Trophoblast cell (in vitro differentiated cells and primary cell): Measurements from ENCODE around the gene GDPD5.

Experiments
- DNase-seq, 2 donors: peaks; one replicate each; pipeline ENCODE4 v3.0.0-alpha.2; 2016
- H2AFZ ChIP-seq: 2 replicates; pipeline ENCODE4 v1.6.1; 2013; ENCODE audit warnings: low read length, moderate library complexity, mild to moderate bottlenecking; ENCODE audit not compliant: insufficient read depth, poor library complexity
- H2AK5ac ChIP-seq: 2 replicates; pipeline ENCODE4 v1.6.1; 2013; ENCODE audit warnings: mild to moderate bottlenecking, low read length
- H2BK120ac ChIP-seq: 2 replicates; pipeline ENCODE4 v1.6.1; 2013; ENCODE audit warnings: low read length, mild to moderate bottlenecking, moderate library complexity; ENCODE audit not compliant: insufficient read depth, poor library complexity
- H2BK12ac ChIP-seq: 2 replicates; pipeline ENCODE4 v1.6.1; 2013; ENCODE audit warnings: mild to moderate bottlenecking, low read length, moderate library complexity
- H2BK5ac ChIP-seq: 2 replicates; pipeline ENCODE4 v1.6.1; 2013; ENCODE audit warnings: low read length, low read depth, moderate library complexity, mild to moderate bottlenecking; ENCODE audit not compliant: poor library complexity
- H3K14ac ChIP-seq: 2 replicates; pipeline ENCODE4 v1.6.1; 2013; ENCODE audit warnings: mild to moderate bottlenecking, low read length
- H3K18ac ChIP-seq: 2 replicates; pipeline ENCODE4 v1.6.1; 2013; ENCODE audit warnings: mild to moderate bottlenecking, low read length
- H3K23ac ChIP-seq: 2 replicates; pipeline ENCODE4 v1.6.1; 2013; ENCODE audit warnings: low read length
- H3K27ac ChIP-seq: 2 replicates; pipeline ENCODE4 v1.5.1; 2013; ENCODE audit warnings: low read depth, mild to moderate bottlenecking, inconsistent platforms, low read length, moderate library complexity
- H3K27me3 ChIP-seq: 2 replicates; pipeline ENCODE4 v1.6.1; 2013; ENCODE audit warnings: inconsistent platforms, mild to moderate bottlenecking, low read length, moderate library complexity; ENCODE audit not compliant: insufficient read depth
- H3K36me3 ChIP-seq, 2 experiments: 1 replicate in 1 of 2; 2 replicates in 1 of 2; pipeline ENCODE4 v1.6.1; 2013; ENCODE audit warnings: low read length in 2 of 2, mild to moderate bottlenecking in 2 of 2, moderate library complexity in 1 of 2; ENCODE audit not compliant: insufficient read depth in 2 of 2, control insufficient read depth in 1 of 2
- H3K4ac ChIP-seq: 2 replicates; pipeline ENCODE4 v1.6.1; 2013; ENCODE audit warnings: low read depth, mild to moderate bottlenecking, low read length, moderate library complexity
- H3K4me1 ChIP-seq, 2 experiments: 1 replicate in 1 of 2; 2 replicates in 1 of 2; pipeline ENCODE4 v1.6.1; 2013; ENCODE audit warnings: low read length in 2 of 2, mild to moderate bottlenecking in 2 of 2, moderate library complexity in 1 of 2; ENCODE audit not compliant: insufficient read depth in 2 of 2, control insufficient read depth in 1 of 2
- H3K4me2 ChIP-seq: 2 replicates; pipeline ENCODE4 v1.6.1; 2013; ENCODE audit warnings: inconsistent platforms, mild to moderate bottlenecking, low read length, moderate library complexity
- H3K4me3 ChIP-seq: 2 replicates; pipeline ENCODE4 v1.5.1; 2013; ENCODE audit warnings: mild to moderate bottlenecking, low read depth, low read length, inconsistent platforms
- H3K79me1 ChIP-seq: one replicate; pipeline ENCODE4 v1.6.1; 2013; ENCODE audit warnings: low read length
- H3K79me2 ChIP-seq: 2 replicates; pipeline ENCODE4 v1.6.1; 2013; ENCODE audit warnings: low read length, mild to moderate bottlenecking; ENCODE audit not compliant: control insufficient read depth, insufficient read depth, poor library complexity
- H3K9ac ChIP-seq: 2 replicates; pipeline ENCODE4 v1.6.1; 2013; ENCODE audit warnings: mild to moderate bottlenecking, low read length
- H3K9me3 ChIP-seq: 2 replicates; pipeline ENCODE4 v1.6.1; 2013; ENCODE audit warnings: low read depth, mild to moderate bottlenecking, control low read depth, inconsistent platforms, low read length; ENCODE audit not compliant: insufficient read depth
- H4K12ac ChIP-seq: 2 replicates; pipeline ENCODE4 v1.6.1; 2013; ENCODE audit warnings: low read depth, mild to moderate bottlenecking, low read length, moderate library complexity
- H4K8ac ChIP-seq: 2 replicates; pipeline ENCODE4 v1.6.1; 2013; ENCODE audit warnings: low read depth, mild to moderate bottlenecking, low read length, moderate library complexity
- H4K91ac ChIP-seq: one replicate; pipeline ENCODE4 v1.6.1; 2013; ENCODE audit warnings: low read depth, mild to moderate bottlenecking, low read length, moderate library complexity
- WGBS: extraction: QIAGEN DNeasy Blood & Tissue Kit; methylation state at CpG from one replicate; pipeline ENCODE4 v1.1.7; 2013; ENCODE audit warnings: missing lambda C conversion rate; ENCODE audit not compliant: insufficient read length, insufficient coverage; ENCODE audit errors: extremely low coverage; 5-methylcytosine and 5-hydroxymethylcytosine counted together

Gene GDPD5

GRCh38 chr11:75506827-75507226, 18.9 kb downstream of the GDPD5 start:
- H4K91ac ChIP-seq, result peak overlapping the region; percentile 52
- no peak for DNase-seq
- no peak overlapping the region for H3K23ac ChIP-seq
- peaks cover 6% of the 10 kb centered on the region in 2 experiments for H3K4me1 ChIP-seq
- WGBS, result no CpG with 5 or more reads among the region's 6 CpGs
- H3K79me1 ChIP-seq, result peaks cover 2% of the 10 kb centered on the region
- no peak overlapping the region for H3K27ac ChIP-seq
- H2AFZ ChIP-seq, result no peak overlapping the region
- H3K4me2 ChIP-seq, result no peak overlapping the region
- H4K12ac ChIP-seq, result no peak overlapping the region
- no peak overlapping the region for H2AK5ac ChIP-seq
- H3K9ac ChIP-seq, result no peak overlapping the region
- no peaks in the 10 kb centered on the region for H3K9me3 ChIP-seq
- no peak overlapping the region for H4K8ac ChIP-seq
- H2BK120ac ChIP-seq, result peak overlapping the region; percentile 48
- H3K4me3 ChIP-seq, result no peak overlapping the region
- H3K4ac ChIP-seq, result no peak overlapping the region
- H3K18ac ChIP-seq, result no peak overlapping the region
- H2BK12ac ChIP-seq, result no peak overlapping the region
- H2BK5ac ChIP-seq, result no peak overlapping the region
- peak overlapping the region; percentile 11 for H3K14ac ChIP-seq
- no peaks in the 10 kb centered on the region for H3K36me3 ChIP-seq
- no peaks in the 10 kb centered on the region for H3K27me3 ChIP-seq
- H3K79me2 ChIP-seq, result no peaks in the 10 kb centered on the region

GRCh38 chr11:75505916-75506692, 19.6 kb downstream of the GDPD5 start:
- Histone ChIP-seq H2BK12ac (no peak overlapping the region), H3K4ac (no peak overlapping the region), H3K23ac (no peak overlapping the region), H3K9me3 (no peaks in the 10 kb centered on the region), H3K27me3 (no peaks in the 10 kb centered on the region), H3K4me2 (no peak overlapping the region), H3K79me2 (no peaks in the 10 kb centered on the region), H2AFZ (no peak overlapping the region), H4K8ac (no peak overlapping the region), H2BK120ac (no peak overlapping the region), H4K91ac (no peak overlapping the region), H3K27ac (no peak overlapping the region), H3K14ac (no peak overlapping the region), H3K4me3 (no peak overlapping the region), H3K36me3 (no peaks in the 10 kb centered on the region), H3K18ac (no peak overlapping the region), H2AK5ac (no peak overlapping the region), H3K4me1 (peaks cover 6% of the 10 kb centered on the region in 2 experiments), H4K12ac (no peak overlapping the region), H3K9ac (no peak overlapping the region), H2BK5ac (no peak overlapping the region), H3K79me1 (peaks cover 5% of the 10 kb centered on the region)
- DNase-seq, result no peak
- WGBS, result no CpG with 5 or more reads among the region's 11 CpGs

GRCh38 chr11:75504501-75504900, 21.2 kb downstream of the GDPD5 start:
- WGBS, result no CpG with 5 or more reads among the region's 5 CpGs

GRCh38 chr11:75503531-75504099, 22.1 kb downstream of the GDPD5 start:
- Histone ChIP-seq H2BK120ac (no peak overlapping the region), H4K91ac (no peak overlapping the region), H3K79me2 (no peaks in the 10 kb centered on the region), H3K36me3 (no peaks in the 10 kb centered on the region), H3K79me1 (peaks cover 11% of the 10 kb centered on the region), H2AK5ac (no peak overlapping the region), H3K23ac (no peak overlapping the region), H3K14ac (no peak overlapping the region), H3K27ac (no peak overlapping the region), H4K8ac (no peak overlapping the region), H2AFZ (no peak overlapping the region), H3K27me3 (no peaks in the 10 kb centered on the region), H3K9ac (no peak overlapping the region), H2BK5ac (no peak overlapping the region), H2BK12ac (no peak overlapping the region), H4K12ac (no peak overlapping the region), H3K9me3 (no peaks in the 10 kb centered on the region), H3K4me1 (peaks cover 5 to 17% of the 10 kb centered on the region in 2 experiments), H3K4me3 (no peak overlapping the region), H3K4me2 (no peak overlapping the region), H3K18ac (no peak overlapping the region), H3K4ac (no peak overlapping the region)
- DNase-seq, result no peak
- WGBS, result no CpG with 5 or more reads among the region's 5 CpGs

More at GRCh38 chr11:75504501-75504900, 21.2 kb downstream of the GDPD5 start:
- H3K79me2 ChIP-seq, result no peaks in the 10 kb centered on the region
- H2BK120ac ChIP-seq, result no peak overlapping the region
- no peak overlapping the region for H3K4me3 ChIP-seq
- H2AK5ac ChIP-seq, result no peak overlapping the region
- no peak overlapping the region for H3K23ac ChIP-seq
- no peaks in the 10 kb centered on the region for H3K27me3 ChIP-seq
- H3K79me1 ChIP-seq, result peaks cover 11% of the 10 kb centered on the region
- H3K14ac ChIP-seq, result no peak overlapping the region
- H4K12ac ChIP-seq, result no peak overlapping the region
- no peak overlapping the region for H4K91ac ChIP-seq
- no peaks in the 10 kb centered on the region for H3K9me3 ChIP-seq
- no peaks in the 10 kb centered on the region for H3K36me3 ChIP-seq
- no peak overlapping the region for H2AFZ ChIP-seq
- no peak overlapping the region for H4K8ac ChIP-seq
- peaks cover 6 to 12% of the 10 kb centered on the region in 2 experiments for H3K4me1 ChIP-seq
- H2BK12ac ChIP-seq, result no peak overlapping the region
- H3K9ac ChIP-seq, result no peak overlapping the region
- no peak overlapping the region for H2BK5ac ChIP-seq
- no peak overlapping the region for H3K4me2 ChIP-seq
- no peak for DNase-seq
- H3K18ac ChIP-seq, result no peak overlapping the region
- no peak overlapping the region for H3K27ac ChIP-seq
- H3K4ac ChIP-seq, result no peak overlapping the region
